Measurements from ENCODE around the gene ZFAND6. TPM values are rescaled to one million over a fixed set of nuclear protein-coding genes. Genes with fewer than 3 reads are reported as not detected.

Gene ZFAND6
- total and polyA plus RNA-seq, 4 donors, result 47.6 to 102 (median 82.4) TPM

- DNase-seq (ENCODE audit: low spot score), result no peak
- H3K36me3 ChIP-seq (ENCODE audit: control insufficient read depth in 4 of 4, insufficient read depth in 3 of 4, low read depth in 1 of 4, low read length in 3 of 4), result peaks cover 0 to 8% (median 3%) of the 10 kb centered on the region in 4 donors
- H3K4me1 ChIP-seq (ENCODE audit: control insufficient read depth in 4 of 4, insufficient read depth in 4 of 4, low read length in 3 of 4), result peaks cover 45 to 90% (median 77%) of the 10 kb centered on the region in 4 donors
- no peaks in the 10 kb centered on the region for H3K9me3 ChIP-seq (ENCODE audit: control insufficient read depth in 4 of 4, low read length in 3 of 4)
- H3K4me3 ChIP-seq (ENCODE audit: low read depth in 1 of 3, low read length in 3 of 3), result no peak overlapping the region
- H3K27ac ChIP-seq (ENCODE audit: low read depth in 1 of 2, low read length in 2 of 2), result peak overlapping the region; percentile 61 to 93
- TF ChIP-seq CTCF (IDR thresholded peaks at IDR 0.05; ENCODE audit: low read depth, low read length, missing input control) (no peak), MAX (IDR thresholded peaks at IDR 0.05) (no peak), HNF4G (IDR thresholded peaks at IDR 0.05) (no peak), FOXA2 (IDR thresholded peaks at IDR 0.05) (no peak), RXRA (IDR thresholded peaks at IDR 0.05) (no peak), RAD21 (IDR thresholded peaks at IDR 0.05) (no peak), SP1 (IDR thresholded peaks at IDR 0.05) (no peak), HNF4A (conservative IDR thresholded peaks at IDR 0.05) (no peak), EGR1 (IDR thresholded peaks at IDR 0.05; ENCODE audit: low read depth in 2 of 2) (no peak), GABPA (IDR thresholded peaks at IDR 0.05 in 1 of 2, conservative IDR thresholded peaks at IDR 0.05 in 1 of 2) (no peak), YY1 (IDR thresholded peaks at IDR 0.05) (no peak), NR2F2 (IDR thresholded peaks at IDR 0.05) (no peak), JUND (IDR thresholded peaks at IDR 0.05) (no peak)
- TF ChIP-seq, protein P1, sequence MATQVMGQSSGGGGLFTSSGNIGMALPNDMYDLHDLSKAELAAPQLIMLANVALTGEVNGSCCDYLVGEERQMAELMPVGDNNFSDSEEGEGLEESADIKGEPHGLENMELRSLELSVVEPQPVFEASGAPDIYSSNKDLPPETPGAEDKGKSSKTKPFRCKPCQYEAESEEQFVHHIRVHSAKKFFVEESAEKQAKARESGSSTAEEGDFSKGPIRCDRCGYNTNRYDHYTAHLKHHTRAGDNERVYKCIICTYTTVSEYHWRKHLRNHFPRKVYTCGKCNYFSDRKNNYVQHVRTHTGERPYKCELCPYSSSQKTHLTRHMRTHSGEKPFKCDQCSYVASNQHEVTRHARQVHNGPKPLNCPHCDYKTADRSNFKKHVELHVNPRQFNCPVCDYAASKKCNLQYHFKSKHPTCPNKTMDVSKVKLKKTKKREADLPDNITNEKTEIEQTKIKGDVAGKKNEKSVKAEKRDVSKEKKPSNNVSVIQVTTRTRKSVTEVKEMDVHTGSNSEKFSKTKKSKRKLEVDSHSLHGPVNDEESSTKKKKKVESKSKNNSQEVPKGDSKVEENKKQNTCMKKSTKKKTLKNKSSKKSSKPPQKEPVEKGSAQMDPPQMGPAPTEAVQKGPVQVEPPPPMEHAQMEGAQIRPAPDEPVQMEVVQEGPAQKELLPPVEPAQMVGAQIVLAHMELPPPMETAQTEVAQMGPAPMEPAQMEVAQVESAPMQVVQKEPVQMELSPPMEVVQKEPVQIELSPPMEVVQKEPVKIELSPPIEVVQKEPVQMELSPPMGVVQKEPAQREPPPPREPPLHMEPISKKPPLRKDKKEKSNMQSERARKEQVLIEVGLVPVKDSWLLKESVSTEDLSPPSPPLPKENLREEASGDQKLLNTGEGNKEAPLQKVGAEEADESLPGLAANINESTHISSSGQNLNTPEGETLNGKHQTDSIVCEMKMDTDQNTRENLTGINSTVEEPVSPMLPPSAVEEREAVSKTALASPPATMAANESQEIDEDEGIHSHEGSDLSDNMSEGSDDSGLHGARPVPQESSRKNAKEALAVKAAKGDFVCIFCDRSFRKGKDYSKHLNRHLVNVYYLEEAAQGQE (IDR thresholded peaks at IDR 0.05), result no peak
- TF ChIP-seq, protein P2, sequence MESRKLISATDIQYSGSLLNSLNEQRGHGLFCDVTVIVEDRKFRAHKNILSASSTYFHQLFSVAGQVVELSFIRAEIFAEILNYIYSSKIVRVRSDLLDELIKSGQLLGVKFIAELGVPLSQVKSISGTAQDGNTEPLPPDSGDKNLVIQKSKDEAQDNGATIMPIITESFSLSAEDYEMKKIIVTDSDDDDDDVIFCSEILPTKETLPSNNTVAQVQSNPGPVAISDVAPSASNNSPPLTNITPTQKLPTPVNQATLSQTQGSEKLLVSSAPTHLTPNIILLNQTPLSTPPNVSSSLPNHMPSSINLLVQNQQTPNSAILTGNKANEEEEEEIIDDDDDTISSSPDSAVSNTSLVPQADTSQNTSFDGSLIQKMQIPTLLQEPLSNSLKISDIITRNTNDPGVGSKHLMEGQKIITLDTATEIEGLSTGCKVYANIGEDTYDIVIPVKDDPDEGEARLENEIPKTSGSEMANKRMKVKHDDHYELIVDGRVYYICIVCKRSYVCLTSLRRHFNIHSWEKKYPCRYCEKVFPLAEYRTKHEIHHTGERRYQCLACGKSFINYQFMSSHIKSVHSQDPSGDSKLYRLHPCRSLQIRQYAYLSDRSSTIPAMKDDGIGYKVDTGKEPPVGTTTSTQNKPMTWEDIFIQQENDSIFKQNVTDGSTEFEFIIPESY (IDR thresholded peaks at IDR 0.05), result no peak
- H3K27me3 ChIP-seq (ENCODE audit: control insufficient read depth in 4 of 4, insufficient read depth in 4 of 4, low read length in 3 of 4), result no peaks in the 10 kb centered on the region
- no peak overlapping the region for H3K9ac ChIP-seq (ENCODE audit: low read depth in 1 of 2, low read length in 2 of 2)
- WGBS, result 92% methylated on average over 5 of the region's 5 CpGs
These were observed 99.8 kb downstream of the ZFAND6 start for GRCh38 chr15:80159301-80159700.

Data from liver (tissue), 9 donors.